ENCODE results near the gene TYMP. TPM values are rescaled to one million over a fixed set of nuclear protein-coding genes. Genes with fewer than 3 reads are reported as not detected.

TYMP gene
- total and polyA plus RNA-seq, 2 donors (not counting 3 experiments of a cell fraction or from before 2014, with no cell fraction given) = 2.0 to 2.4 TPM

DNA sequence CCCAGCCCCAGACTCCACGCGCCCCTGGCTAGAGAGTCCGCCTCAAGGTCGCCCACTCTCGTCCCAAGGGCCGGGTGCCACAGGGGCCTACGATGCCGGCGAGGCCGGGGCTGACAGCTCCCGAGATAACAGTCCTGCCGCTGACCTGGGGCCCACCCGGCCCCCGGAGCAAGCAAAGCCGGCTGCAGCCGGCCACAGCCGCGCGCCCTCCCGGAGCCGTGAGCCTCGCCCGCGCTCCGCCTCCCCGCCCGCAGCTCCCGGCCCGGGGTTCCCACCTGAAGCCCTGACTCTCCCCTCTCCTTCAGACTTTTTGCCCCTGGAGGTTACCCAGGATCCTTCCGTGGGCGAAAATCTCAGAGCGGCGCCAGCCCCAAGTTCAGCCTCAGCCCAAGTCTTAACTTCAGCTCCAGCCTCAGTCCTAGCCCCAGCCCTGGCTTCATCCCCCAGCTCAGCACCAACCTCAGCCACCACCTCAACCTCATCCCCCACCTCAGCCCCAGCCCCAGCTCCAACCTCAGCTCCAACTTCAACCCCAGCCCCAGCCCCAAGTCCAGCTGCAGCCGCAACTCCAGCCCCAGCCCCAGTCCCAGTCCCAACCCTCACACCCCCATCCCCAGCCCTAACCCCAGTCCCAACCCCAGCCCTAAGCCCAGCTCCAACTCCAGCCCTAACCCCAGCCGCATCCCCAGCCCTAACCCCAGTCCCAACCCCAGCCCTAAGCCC lies 17.6 kb upstream of the TYMP start:
- no peaks in the 10 kb centered on the region for H3K9me3 ChIP-seq (replicated peaks; ENCODE audit: control insufficient read depth, insufficient read depth, low read length)
- H3K4me1 ChIP-seq (ENCODE audit: control insufficient read depth, extremely low read depth, insufficient read depth, low read length) = no peaks in the 10 kb centered on the region
- ChIA-PET POLR2A (interaction anchor here (0.7 kb wide), 1 partner anchor 23 kb away, joined by 4 read pairs; no protein-coding TSS in a partner anchor), CTCF (interaction anchor here (0.8 to 2.3 kb wide), 5 partner anchors 13 to 73 kb away, joined by 3 to 9 read pairs (median 4); partner anchors contain the start of genes SCO2 and SYCE3)
- no peak overlapping the region for H2AFZ ChIP-seq (ENCODE audit: low read depth, low read length)
- no peak overlapping the region for H3K27ac ChIP-seq (ENCODE audit: insufficient read depth, low read depth, low read length)
- peak; percentile 84 for TF ChIP-seq EZH2 (IDR thresholded peaks at IDR 0.05; ENCODE audit: borderline replicate concordance, low read depth, low read length, severe bottlenecking)
- no peak for TF ChIP-seq GATA2 (IDR thresholded peaks at IDR 0.05; ENCODE audit: insufficient read depth, insufficient read length, low read depth, low read length)
- no peaks in the 10 kb centered on the region for H4K20me1 ChIP-seq (replicated peaks; ENCODE audit: control insufficient read depth, extremely low read depth, insufficient read depth, low read length)
- H3K27me3 ChIP-seq (ENCODE audit: control insufficient read depth in 2 of 2, insufficient read depth in 2 of 2, low read length in 2 of 2) = peaks cover 27 to 43% of the 10 kb centered on the region in 2 experiments
- dilution Hi-C loops (cut with MboI; ENCODE audit: extremely low pct_ligation_motif_present, low sequenced_read_pairs) (no loop called here), intact Hi-C loops (cut with micrococcal nuclease) (no loop called here)
- no peak overlapping the region for H3K9ac ChIP-seq (replicated peaks; ENCODE audit: extremely low read depth, insufficient read depth, low read length)
- no peaks in the 10 kb centered on the region for H3K9me1 ChIP-seq (replicated peaks; ENCODE audit: control insufficient read depth, extremely low read depth, insufficient read depth, low read length)
- H3K4me3 ChIP-seq (replicated peaks in 1 of 3; ENCODE audit: insufficient read depth in 1 of 3, low read depth in 1 of 3, low read length in 3 of 3) = no peak overlapping the region
- H3K36me3 ChIP-seq (ENCODE audit: control insufficient read depth in 2 of 2, extremely low read depth in 1 of 2, insufficient read depth in 2 of 2, low read length in 2 of 2) = no peaks in the 10 kb centered on the region
- BruUV-seq (replicated peaks) = no TSS peak
- FAIRE-seq (no peak), DNase-seq (ENCODE audit: low read depth, low spot score) (no peak)
- no peak overlapping the region for H3K4me2 ChIP-seq (ENCODE audit: insufficient read depth, low read length)
- no peaks in the 10 kb centered on the region for H3K79me2 ChIP-seq (ENCODE audit: control insufficient read depth, insufficient read depth, low read length)

DNA sequence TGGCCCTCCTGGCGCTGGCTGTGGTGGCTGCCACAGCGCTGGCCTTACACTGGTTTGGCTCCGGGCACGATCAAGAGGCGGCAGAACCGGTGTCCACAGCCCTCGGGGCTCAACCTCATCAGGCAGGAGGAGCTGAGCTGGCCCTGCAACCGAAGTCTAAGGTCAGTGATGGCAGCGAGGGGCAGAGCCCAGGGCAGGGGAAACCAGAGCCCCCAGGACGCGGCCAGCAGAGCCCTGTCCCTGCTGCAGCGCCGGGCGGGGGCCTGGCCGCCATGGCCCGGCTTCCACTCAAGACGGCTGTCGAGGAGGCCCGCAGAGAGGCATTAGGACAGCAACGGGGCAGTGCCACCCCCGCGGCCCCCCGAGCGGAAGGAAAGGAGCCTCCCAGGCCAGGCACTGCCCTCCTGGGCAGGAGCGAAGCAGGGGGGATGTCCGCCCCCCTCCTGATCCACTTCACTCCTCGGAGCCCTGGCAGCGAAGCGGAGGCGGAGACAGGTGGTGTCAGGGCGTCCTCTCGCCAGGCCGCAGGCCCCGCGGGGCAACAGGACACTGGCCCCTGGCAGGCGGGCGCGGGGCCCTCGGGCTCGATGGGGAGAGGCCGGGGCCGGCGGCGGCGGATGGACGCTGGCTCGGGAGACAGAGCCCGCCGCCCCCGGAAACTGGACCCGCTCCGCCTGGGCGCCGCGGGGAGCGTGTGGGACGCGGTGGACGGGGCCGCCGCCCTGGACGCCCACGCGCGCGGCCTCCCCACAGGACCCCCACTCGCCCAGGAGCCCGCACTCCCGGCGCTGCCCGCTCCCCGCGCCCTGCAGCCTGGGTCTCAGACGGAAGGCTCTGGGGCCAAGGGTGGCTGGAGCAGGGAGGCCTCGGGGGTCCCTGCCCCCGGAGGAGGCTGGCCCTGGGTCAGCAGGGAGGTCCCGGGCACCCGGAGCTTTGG lies 16.8 kb upstream of the TYMP start:
- no peaks in the 10 kb centered on the region for H3K4me1 ChIP-seq (ENCODE audit: control insufficient read depth, extremely low read depth, insufficient read depth, low read length)
- no peak overlapping the region for H3K27ac ChIP-seq (ENCODE audit: insufficient read depth, low read depth, low read length)
- H3K9me1 ChIP-seq (replicated peaks; ENCODE audit: control insufficient read depth, extremely low read depth, insufficient read depth, low read length) = no peaks in the 10 kb centered on the region
- no peaks in the 10 kb centered on the region for H4K20me1 ChIP-seq (replicated peaks; ENCODE audit: control insufficient read depth, extremely low read depth, insufficient read depth, low read length)
- H3K4me3 ChIP-seq (replicated peaks in 1 of 3; ENCODE audit: insufficient read depth in 1 of 3, low read depth in 1 of 3, low read length in 3 of 3) = no peak overlapping the region
- ChIA-PET CTCF (interaction anchor here (0.8 to 2.3 kb wide), 7 partner anchors 14 to 74 kb away, joined by 3 to 9 read pairs (median 5); partner anchors contain the start of genes SCO2 and SYCE3), POLR2A (no interaction called here)
- no peak overlapping the region for H3K4me2 ChIP-seq (ENCODE audit: insufficient read depth, low read length)
- peaks cover 27 to 40% of the 10 kb centered on the region in 2 experiments for H3K27me3 ChIP-seq (ENCODE audit: control insufficient read depth in 2 of 2, insufficient read depth in 2 of 2, low read length in 2 of 2)
- no peak overlapping the region for H2AFZ ChIP-seq (ENCODE audit: low read depth, low read length)
- TF ChIP-seq, protein P1, sequence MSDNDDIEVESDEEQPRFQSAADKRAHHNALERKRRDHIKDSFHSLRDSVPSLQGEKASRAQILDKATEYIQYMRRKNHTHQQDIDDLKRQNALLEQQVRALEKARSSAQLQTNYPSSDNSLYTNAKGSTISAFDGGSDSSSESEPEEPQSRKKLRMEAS (IDR thresholded peaks at IDR 0.05; ENCODE audit: insufficient read depth, insufficient read length) = no peak
- TF ChIP-seq POLR2AphosphoS5 (IDR thresholded peaks at IDR 0.05; ENCODE audit: insufficient read depth, low read depth, low read length) (no peak), EZH2 (IDR thresholded peaks at IDR 0.05; ENCODE audit: borderline replicate concordance, low read depth, low read length, severe bottlenecking) (peak; percentile 85)
- TF ChIP-seq, protein P2, sequence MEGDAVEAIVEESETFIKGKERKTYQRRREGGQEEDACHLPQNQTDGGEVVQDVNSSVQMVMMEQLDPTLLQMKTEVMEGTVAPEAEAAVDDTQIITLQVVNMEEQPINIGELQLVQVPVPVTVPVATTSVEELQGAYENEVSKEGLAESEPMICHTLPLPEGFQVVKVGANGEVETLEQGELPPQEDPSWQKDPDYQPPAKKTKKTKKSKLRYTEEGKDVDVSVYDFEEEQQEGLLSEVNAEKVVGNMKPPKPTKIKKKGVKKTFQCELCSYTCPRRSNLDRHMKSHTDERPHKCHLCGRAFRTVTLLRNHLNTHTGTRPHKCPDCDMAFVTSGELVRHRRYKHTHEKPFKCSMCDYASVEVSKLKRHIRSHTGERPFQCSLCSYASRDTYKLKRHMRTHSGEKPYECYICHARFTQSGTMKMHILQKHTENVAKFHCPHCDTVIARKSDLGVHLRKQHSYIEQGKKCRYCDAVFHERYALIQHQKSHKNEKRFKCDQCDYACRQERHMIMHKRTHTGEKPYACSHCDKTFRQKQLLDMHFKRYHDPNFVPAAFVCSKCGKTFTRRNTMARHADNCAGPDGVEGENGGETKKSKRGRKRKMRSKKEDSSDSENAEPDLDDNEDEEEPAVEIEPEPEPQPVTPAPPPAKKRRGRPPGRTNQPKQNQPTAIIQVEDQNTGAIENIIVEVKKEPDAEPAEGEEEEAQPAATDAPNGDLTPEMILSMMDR (IDR thresholded peaks at IDR 0.05; ENCODE audit: extremely low read depth in 1 of 2, insufficient read depth in 1 of 2, low read depth in 1 of 2, low read length in 2 of 2) = no peak
- intact Hi-C loops (cut with micrococcal nuclease) (no loop called here), dilution Hi-C loops (cut with MboI; ENCODE audit: extremely low pct_ligation_motif_present, low sequenced_read_pairs) (no loop called here)
- H3K36me3 ChIP-seq (ENCODE audit: control insufficient read depth in 2 of 2, extremely low read depth in 1 of 2, insufficient read depth in 2 of 2, low read length in 2 of 2) = no peaks in the 10 kb centered on the region
- DNase-seq (ENCODE audit: low read depth, low spot score) = no peak
- no peak overlapping the region for H3K9ac ChIP-seq (replicated peaks; ENCODE audit: extremely low read depth, insufficient read depth, low read length)
- H3K79me2 ChIP-seq (ENCODE audit: control insufficient read depth, insufficient read depth, low read length) = no peaks in the 10 kb centered on the region
- FAIRE-seq = no peak
- H3K9me3 ChIP-seq (replicated peaks; ENCODE audit: control insufficient read depth, insufficient read depth, low read length) = no peaks in the 10 kb centered on the region
- no TSS peak for BruUV-seq (replicated peaks)

Measured in endothelial cell of umbilical vein (primary cell).